Measurements from ENCODE around the gene CREB3L4. TPM values are rescaled to one million over a fixed set of nuclear protein-coding genes. Genes with fewer than 3 reads are reported as not detected.
A peak's percentile ranks its signal among the peaks of the same experiment; 100 is the strongest.

CREB3L4 gene
- total and polyA plus RNA-seq, 2 of the 4 experiments (the other 2 are of a cell fraction), result 6.5 to 9.8 TPM

DNA sequence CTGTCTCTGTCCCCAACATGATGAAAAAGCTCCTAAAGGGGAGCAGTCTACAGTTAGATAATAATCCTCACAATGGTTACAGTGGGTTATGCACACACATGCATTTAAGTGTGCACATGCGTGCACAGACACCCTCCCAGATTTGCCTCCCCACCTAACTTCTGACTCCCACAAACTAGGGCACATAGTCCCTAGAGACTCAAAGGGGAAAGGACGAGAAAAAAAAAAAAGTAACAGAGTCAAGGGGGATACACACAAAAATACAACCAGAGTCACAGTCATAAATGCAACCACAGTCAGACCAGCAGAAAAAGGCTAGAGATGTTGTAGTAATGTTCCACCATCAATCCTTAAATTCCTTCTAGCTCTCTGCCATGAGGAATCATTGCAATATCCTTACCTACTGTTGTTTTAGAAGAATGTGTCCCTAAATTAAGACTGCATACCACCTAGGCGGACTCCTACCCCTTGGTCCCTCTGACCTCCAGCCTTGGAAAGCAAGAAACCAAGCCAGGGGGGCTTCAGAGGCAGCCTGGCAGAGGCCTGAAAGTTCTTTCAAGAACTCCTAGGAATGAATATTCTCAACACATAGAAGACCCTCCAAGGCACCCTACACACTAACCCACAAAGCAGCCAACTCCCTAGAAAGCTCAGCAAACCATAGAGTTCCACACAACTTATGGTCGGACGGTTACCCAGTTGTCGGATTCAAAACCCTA is 10.5 kb upstream of the CREB3L4 start:
- H2AFZ ChIP-seq (replicated peaks; ENCODE audit: low read length, poor library complexity), result peak overlapping the region; percentile 86
- in situ Hi-C loops (cut with MboI; ENCODE audit: low sequenced_read_pairs) (loop anchor here (25.0 kb wide), 1 partner anchor 420 kb away; the partner anchor contains the start of genes S100A3, S100A4, S100A5 and S100A6), dilution Hi-C loops (cut with HindIII; ENCODE audit: low sequenced_read_pairs, unreplicated experiment) (no loop called here), intact Hi-C loops (cut with micrococcal nuclease) (no loop called here)
- peaks cover 24% of the 10 kb centered on the region for H3K9me1 ChIP-seq (ENCODE audit: insufficient read depth, low read length)
- ATAC-seq (ENCODE audit: low read depth) (no peak), DNase-seq (no peak)
- peaks cover 41% of the 10 kb centered on the region for H4K20me1 ChIP-seq (ENCODE audit: insufficient read depth, low read length)
- peak overlapping the region; percentile 19 to 67 for H4K8ac ChIP-seq (ENCODE audit: low read depth in 2 of 2, low read length in 2 of 2)
- H4K5ac ChIP-seq (ENCODE audit: low read depth, low read length), result no peak overlapping the region
- H3K14ac ChIP-seq (replicated peaks; ENCODE audit: low read depth, low read length), result peak overlapping the region; percentile 98
- BruUV-seq (replicated peaks), result no TSS peak
- H4K91ac ChIP-seq (ENCODE audit: insufficient read depth, low read depth, low read length), result peak overlapping the region; percentile 44; the same call in 1 of the 2 replicates
- H2AK5ac ChIP-seq (ENCODE audit: low read depth, low read length), result peak overlapping the region; percentile 92; the same call in 1 of the 2 replicates
- H3K4me2 ChIP-seq (ENCODE audit: low read depth, low read length), result peak overlapping the region; percentile 100
- H3K18ac ChIP-seq (ENCODE audit: low read depth, low read length), result no peak overlapping the region
- H2BK20ac ChIP-seq (ENCODE audit: low read depth, low read length), result no peak overlapping the region
- H2AK9ac ChIP-seq (replicated peaks; ENCODE audit: low read depth, low read length, poor library complexity), result peak overlapping the region; percentile 32
- H3K79me1 ChIP-seq (ENCODE audit: low read depth in 1 of 2, low read length in 2 of 2), result peaks cover 27 to 77% of the 10 kb centered on the region in 2 experiments
- peaks cover 13% of the 10 kb centered on the region for H3K4me1 ChIP-seq (ENCODE audit: control insufficient read depth, insufficient read depth, low read length)
- no peaks in the 10 kb centered on the region for H3K27me3 ChIP-seq (ENCODE audit: control insufficient read depth, insufficient read depth, low read length)
- H3K36me3 ChIP-seq (ENCODE audit: control insufficient read depth, insufficient read depth, low read length), result peaks cover 34% of the 10 kb centered on the region
- WGBS, 2 experiments (ENCODE audit: extremely low coverage in 2 of 2, insufficient read length in 1 of 2), result 80% methylated on average over 1 of the region's 6 CpGs; no CpG with 5 or more reads in 1 of the 2 experiments
- TF ChIP-seq CEBPB (IDR thresholded peaks at IDR 0.05; ENCODE audit: low read depth, low read length), result no peak
- no peak for TF ChIP-seq CHD1 (IDR thresholded peaks at IDR 0.05; ENCODE audit: low read depth, low read length)
- no peak for TF ChIP-seq RAD21 (IDR thresholded peaks at IDR 0.05; ENCODE audit: low read length)
- no peak for TF ChIP-seq NFE2L2 (IDR thresholded peaks at IDR 0.05; ENCODE audit: low read depth, low read length)
- TF ChIP-seq ELK1 (IDR thresholded peaks at IDR 0.05; ENCODE audit: borderline replicate concordance, low read depth, low read length), result no peak
- TF ChIP-seq RFX5 (IDR thresholded peaks at IDR 0.05; ENCODE audit: low read depth, low read length), result no peak
- no peak for TF ChIP-seq MAFK (IDR thresholded peaks at IDR 0.05; ENCODE audit: low read depth, low read length)
- H3K9ac ChIP-seq (ENCODE audit: low read depth, low read length), result peak overlapping the region; percentile 92
- H3K9me3 ChIP-seq (ENCODE audit: control insufficient read depth, insufficient read depth, low read length), result no peaks in the 10 kb centered on the region
- POLR2A ChIA-PET (ENCODE audit: unreplicated experiment), result interaction anchor here (0.9 kb wide), 1 partner anchor 33 kb away, joined by 4 read pairs; no protein-coding TSS in a partner anchor
- no peak overlapping the region for H2BK120ac ChIP-seq (ENCODE audit: low read depth, low read length)
- peak overlapping the region; percentile 78 for H3K4me3 ChIP-seq (ENCODE audit: insufficient read depth, low read depth, low read length)
- H3K4ac ChIP-seq (ENCODE audit: low read depth, low read length), result peak overlapping the region; percentile 85
- H3K56ac ChIP-seq (ENCODE audit: extremely low read depth, insufficient read depth, low read length), result peak overlapping the region; percentile 61; the same call in 1 of the 2 replicates
- no peak overlapping the region for H2BK15ac ChIP-seq (ENCODE audit: low read depth, low read length)
- H2BK5ac ChIP-seq (ENCODE audit: low read depth, low read length, poor library complexity, severe bottlenecking), result peak overlapping the region; percentile 71
- CTCF ChIA-PET, result interaction anchor here (1.3 kb wide), 1 partner anchor 10 kb away, joined by 3 read pairs; the partner anchor contains the start of gene DENND4B
- peak overlapping the region; percentile 97 for H3K23ac ChIP-seq (ENCODE audit: low read depth, low read length)
- peak overlapping the region; percentile 92 for H3K27ac ChIP-seq (ENCODE audit: insufficient read depth, low read length)
